Ascending aorta (tissue), 2 donors: ENCODE measurements around the gene NAMPT. TPM values are rescaled to one million over a fixed set of nuclear protein-coding genes. Genes with fewer than 3 reads are reported as not detected.
"Not testable (repeated sequence)": the region's sequence is repeated elsewhere in the genome, so short reads cannot be mapped to it uniquely, and the experiment has no call there.

Experiments
- DNase-seq, 2 donors: peaks; one replicate each; pipeline ENCODE4 v3.0.0-alpha.2; 2019; ENCODE audit warnings: low spot score in 2 of 2
- H3K27ac ChIP-seq, 2 donors: fragments of 200-600 bp; sonication (generic); one replicate each; pipeline ENCODE4 v1.5.1; 2016 to 2017; ENCODE audit warnings: mild to moderate bottlenecking in 1 of 2
- H3K27me3 ChIP-seq: fragments of 200-600 bp; sonication (generic); one replicate; pipeline ENCODE4 v1.5.1; 2017
- H3K36me3 ChIP-seq, 2 donors: fragments of 200-600 bp; sonication (generic); one replicate each; pipeline ENCODE4 v1.5.1; 2016
- H3K4me1 ChIP-seq, 2 donors: fragments of 200-600 bp; sonication (generic); one replicate each; pipeline ENCODE4 v1.5.1; 2016 to 2017; ENCODE audit warnings: mild to moderate bottlenecking in 1 of 2
- H3K4me3 ChIP-seq, 2 donors: fragments of 200-600 bp; sonication (generic); one replicate each; pipeline ENCODE4 v1.5.1; 2016 to 2017; ENCODE audit warnings: mild to moderate bottlenecking in 1 of 2
- H3K9me3 ChIP-seq, 2 donors: fragments of 200-600 bp; sonication (generic); one replicate each; pipeline ENCODE4 v1.5.1; 2016
- intact Hi-C: fragments of 100-400 bp; cut with DNase I; formaldehyde crosslinking; loops from one replicate; pipeline ENCODE4 v1.15.1; 2023
- total RNA-seq: library from RNA; depleted of rRNA; stranded (reverse); fragments of >200 nt; gene quantifications from one replicate; pipeline ENCODE4 v1.1.0, GENCODE V29; 2016
- TF ChIP-seq, protein P1 (sequence below), 3 experiments: fragments of 200-600 bp in 2 of 3; fragments of 450-650 bp in 1 of 3; sonication (generic) in 2 of 3; IDR thresholded peaks; one replicate each; pipeline ENCODE4 v1.5.1; 2016 to 2019; ENCODE audit warnings: antibody characterized with exemption in 3 of 3, mild to moderate bottlenecking in 1 of 3, moderate library complexity in 1 of 3

NAMPT gene
- total RNA-seq, 1 donor from 2014 or later = 128 TPM

- H3K9me3 ChIP-seq = no peaks in the 10 kb centered on the region
- no peak for DNase-seq
- H3K27ac ChIP-seq = peak overlapping the region; percentile 69 to 71
- TF ChIP-seq, protein P1, sequence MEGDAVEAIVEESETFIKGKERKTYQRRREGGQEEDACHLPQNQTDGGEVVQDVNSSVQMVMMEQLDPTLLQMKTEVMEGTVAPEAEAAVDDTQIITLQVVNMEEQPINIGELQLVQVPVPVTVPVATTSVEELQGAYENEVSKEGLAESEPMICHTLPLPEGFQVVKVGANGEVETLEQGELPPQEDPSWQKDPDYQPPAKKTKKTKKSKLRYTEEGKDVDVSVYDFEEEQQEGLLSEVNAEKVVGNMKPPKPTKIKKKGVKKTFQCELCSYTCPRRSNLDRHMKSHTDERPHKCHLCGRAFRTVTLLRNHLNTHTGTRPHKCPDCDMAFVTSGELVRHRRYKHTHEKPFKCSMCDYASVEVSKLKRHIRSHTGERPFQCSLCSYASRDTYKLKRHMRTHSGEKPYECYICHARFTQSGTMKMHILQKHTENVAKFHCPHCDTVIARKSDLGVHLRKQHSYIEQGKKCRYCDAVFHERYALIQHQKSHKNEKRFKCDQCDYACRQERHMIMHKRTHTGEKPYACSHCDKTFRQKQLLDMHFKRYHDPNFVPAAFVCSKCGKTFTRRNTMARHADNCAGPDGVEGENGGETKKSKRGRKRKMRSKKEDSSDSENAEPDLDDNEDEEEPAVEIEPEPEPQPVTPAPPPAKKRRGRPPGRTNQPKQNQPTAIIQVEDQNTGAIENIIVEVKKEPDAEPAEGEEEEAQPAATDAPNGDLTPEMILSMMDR (IDR thresholded peaks at IDR 0.05) = no peak
- H3K27me3 ChIP-seq = no peaks in the 10 kb centered on the region
- intact Hi-C loops = loop anchor here (2.0 to 5.0 kb wide), 2 partner anchors 43 to 89 kb away; partner anchors contain the start of gene NAMPT
- peaks cover 6 to 10% of the 10 kb centered on the region in 2 donors for H3K4me1 ChIP-seq
- no peaks in the 10 kb centered on the region for H3K36me3 ChIP-seq
- H3K4me3 ChIP-seq = no peak overlapping the region
Measured at GRCh38 chr7:106327538-106328481, 43.0 kb upstream of the NAMPT start.

DNA sequence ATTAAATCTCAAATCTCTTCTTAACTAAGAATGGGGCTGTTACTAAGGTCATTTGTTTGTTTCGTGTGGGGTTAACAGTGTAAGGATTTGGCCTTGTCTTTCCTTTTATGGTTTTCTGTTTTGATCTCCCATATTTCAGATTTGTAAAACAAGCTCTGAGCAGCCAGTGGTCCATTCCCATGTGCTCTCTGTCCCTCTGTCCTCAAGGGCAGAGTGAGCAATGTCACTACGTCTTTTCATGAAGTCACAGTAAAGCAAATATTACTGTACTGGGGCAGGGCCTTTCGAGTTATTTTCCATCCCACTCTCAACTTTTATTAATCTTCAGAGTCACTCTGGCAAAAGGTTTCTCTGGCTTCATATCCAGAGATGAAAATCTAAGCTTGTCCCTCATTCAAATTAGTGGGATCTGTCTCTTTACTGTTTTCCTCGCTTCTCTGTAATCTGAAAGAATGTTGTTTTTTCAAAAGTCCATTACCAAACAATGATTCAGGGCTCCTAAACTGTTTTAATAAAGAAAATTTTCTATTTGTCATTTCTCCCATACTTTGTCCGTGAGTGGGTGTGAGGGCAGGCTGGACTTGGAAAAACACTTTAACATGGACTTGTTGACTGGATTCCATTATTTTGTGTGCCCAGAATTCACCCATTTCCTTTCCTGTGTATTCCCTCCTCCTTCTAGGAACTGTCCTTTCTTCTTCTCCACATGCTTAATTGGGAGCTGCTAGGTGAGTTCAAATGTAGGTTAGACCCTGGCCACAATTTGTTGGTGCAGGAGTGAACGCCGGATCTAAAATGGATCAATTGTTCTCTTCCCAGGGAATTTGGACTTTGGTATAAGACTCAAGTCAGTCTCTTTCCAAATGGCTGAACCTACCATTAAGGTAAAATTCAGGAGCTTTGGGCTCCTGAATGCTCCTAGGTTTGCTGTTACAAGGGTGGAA, 42.1 kb upstream of the NAMPT start:
- Histone ChIP-seq H3K27ac (peak overlapping the region; percentile 69 to 71), H3K27me3 (no peaks in the 10 kb centered on the region), H3K4me3 (no peak overlapping the region), H3K9me3 (no peaks in the 10 kb centered on the region), H3K36me3 (no peaks in the 10 kb centered on the region), H3K4me1 (peaks cover 6 to 10% of the 10 kb centered on the region in 2 donors)
- no peak for DNase-seq
- intact Hi-C loops = loop anchor here (2.0 to 5.0 kb wide), 2 partner anchors 42 to 90 kb away; partner anchors contain the start of gene NAMPT
- TF ChIP-seq, protein P1 (IDR thresholded peaks at IDR 0.05) = no peak

DNA sequence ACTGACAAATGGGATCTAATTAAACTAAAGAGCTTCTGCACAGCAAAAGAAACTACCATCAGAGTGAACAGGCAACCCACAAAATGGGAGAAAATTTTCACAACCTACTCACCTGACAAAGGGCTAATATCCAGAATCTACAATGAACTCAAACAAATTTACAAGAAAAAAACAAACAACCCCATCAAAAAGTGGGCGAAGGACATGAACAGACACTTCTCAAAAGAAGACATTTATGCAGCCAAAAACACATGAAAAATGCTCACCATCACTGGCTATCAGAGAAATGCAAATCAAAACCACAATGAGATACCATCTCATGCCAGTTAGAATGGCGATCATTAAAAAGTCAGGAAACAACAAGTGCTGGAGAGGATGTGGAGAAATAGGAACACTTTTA, 39.7 kb upstream of the NAMPT start:
- H3K36me3 ChIP-seq, DNase-seq, H3K4me1 ChIP-seq, intact Hi-C loops, H3K27me3 ChIP-seq, H3K27ac ChIP-seq, H3K9me3 ChIP-seq, H3K4me3 ChIP-seq: not testable (repeated sequence)

DNA sequence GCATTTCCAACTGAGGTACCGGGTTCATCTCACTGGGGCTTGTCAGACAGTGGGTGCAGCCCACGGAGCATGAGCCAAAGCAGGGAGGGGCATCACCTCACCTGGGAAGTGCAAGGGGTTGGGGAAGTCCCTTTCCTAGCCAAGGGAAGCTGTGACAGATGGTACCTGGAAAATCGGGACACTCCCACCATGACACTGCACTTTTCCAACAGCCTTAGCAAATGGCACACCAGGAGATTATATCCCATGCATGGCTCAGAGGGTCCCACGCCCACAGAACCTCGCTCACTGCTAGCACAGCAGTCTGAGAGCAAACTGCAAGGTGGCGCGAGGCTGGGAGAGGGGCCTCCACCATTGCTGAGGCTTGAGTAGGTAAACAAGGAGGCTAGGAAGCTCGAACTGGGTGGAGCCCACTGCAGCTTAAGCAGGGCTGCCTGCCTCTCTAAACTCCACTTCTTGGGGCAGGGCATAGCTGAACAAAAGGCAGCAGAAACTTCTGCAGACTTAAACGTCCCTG, 35.5 kb upstream of the NAMPT start:
- intact Hi-C loops, H3K27me3 ChIP-seq, H3K4me1 ChIP-seq, DNase-seq, H3K4me3 ChIP-seq, H3K27ac ChIP-seq, H3K9me3 ChIP-seq, H3K36me3 ChIP-seq: not testable (repeated sequence)

- TF ChIP-seq, protein P1 (IDR thresholded peaks at IDR 0.05) = no peak
- no peaks in the 10 kb centered on the region for H3K9me3 ChIP-seq
- DNase-seq = no peak
- H3K27me3 ChIP-seq = no peaks in the 10 kb centered on the region
- H3K36me3 ChIP-seq = no peaks in the 10 kb centered on the region
- intact Hi-C loops = no loop called here
- no peaks in the 10 kb centered on the region for H3K4me1 ChIP-seq
- no peak overlapping the region for H3K27ac ChIP-seq
- H3K4me3 ChIP-seq = no peak overlapping the region
Measured at GRCh38 chr7:106318482-106318881, 33.7 kb upstream of the NAMPT start.

- Histone ChIP-seq H3K27ac (no peak overlapping the region), H3K36me3 (no peaks in the 10 kb centered on the region), H3K27me3 (no peaks in the 10 kb centered on the region), H3K9me3 (no peaks in the 10 kb centered on the region), H3K4me3 (no peak overlapping the region), H3K4me1 (no peaks in the 10 kb centered on the region)
- intact Hi-C loops = no loop called here
- TF ChIP-seq, protein P1 (IDR thresholded peaks at IDR 0.05) = no peak
- DNase-seq = no peak
Measured at GRCh38 chr7:106317971-106318370, 33.2 kb upstream of the NAMPT start.
